Endothelial cell of umbilical vein (primary cell): Measurements from ENCODE around the gene MACO1.

Source experiments
- CTCF ChIP-seq, 2 donors: IDR thresholded peaks; 1 replicate in 1 of 2; 2 replicates in 1 of 2; pipeline ENCODE4 v1.5.1; 2011; ENCODE audit warnings: low read length in 2 of 2, mild to moderate bottlenecking in 2 of 2, moderate library complexity in 2 of 2, control low read depth in 1 of 2, inconsistent platforms in 1 of 2, low read depth in 1 of 2; ENCODE audit not compliant: insufficient read depth in 1 of 2; ENCODE audit errors: extremely low read depth in 1 of 2
- EZH2 ChIP-seq: IDR thresholded peaks from 2 replicates; pipeline ENCODE4 v1.6.1; 2012; ENCODE audit warnings: borderline replicate concordance, low read depth, mild to moderate bottlenecking, moderate library complexity, low read length, inconsistent platforms; ENCODE audit not compliant: severe bottlenecking
- FOS ChIP-seq: IDR thresholded peaks from 2 replicates; pipeline ENCODE4 v1.6.1; 2011; ENCODE audit warnings: mild to moderate bottlenecking, low read length, moderate library complexity, borderline replicate concordance; ENCODE audit not compliant: insufficient read depth
- GATA2 ChIP-seq: IDR thresholded peaks from 2 replicates; pipeline ENCODE4 v1.7.0; 2011; ENCODE audit warnings: low read depth, mild to moderate bottlenecking, moderate library complexity, mixed read lengths, low read length; ENCODE audit not compliant: insufficient read length, insufficient read depth
- JUN ChIP-seq: IDR thresholded peaks from 2 replicates; pipeline ENCODE4 v1.6.1; 2011; ENCODE audit warnings: borderline replicate concordance, low read depth; ENCODE audit not compliant: insufficient read length, insufficient read depth
- MAX ChIP-seq: IDR thresholded peaks from 2 replicates; pipeline ENCODE4 v1.6.1; 2011; ENCODE audit not compliant: insufficient read depth, insufficient read length
- POLR2A ChIP-seq: IDR thresholded peaks from 2 replicates; pipeline ENCODE4 v1.6.1; 2012; ENCODE audit warnings: low read depth, mild to moderate bottlenecking, control low read depth, low read length
- POLR2AphosphoS5 ChIP-seq: IDR thresholded peaks from 2 replicates; pipeline ENCODE4 v1.6.1; 2012; ENCODE audit warnings: low read depth, mild to moderate bottlenecking, control low read depth, low read length, moderate library complexity; ENCODE audit not compliant: insufficient read depth

- TF ChIP-seq FOS (no peak), CTCF (IDR thresholded peaks at IDR 0.05; ENCODE audit: extremely low read depth in 1 of 2, insufficient read depth in 1 of 2, low read depth in 1 of 2, low read length in 2 of 2) (no peak), POLR2A (no peak), MAX (no peak), JUN (no peak), POLR2AphosphoS5 (no peak), EZH2 (no peak), GATA2 (no peak)
Observed at GRCh38 chr1:25534410-25534788, 103.7 kb downstream of the MACO1 start.
